ENCODE results near the gene ELAVL1.

- TF ChIP-seq EZH2phosphoT487 (IDR thresholded peaks at IDR 0.05; ENCODE audit: borderline replicate concordance, low read depth, low read length) (no peak), CTCF (conservative IDR thresholded peaks at IDR 0.05; ENCODE audit: low read length) (no peak)
These were observed 33.8 kb upstream of the ELAVL1 start for GRCh38 chr19:8039231-8039630.
